KMS-11 (cell line): ENCODE results near the gene ALDH2.

Experiments
- H2AFZ ChIP-seq: fragments of 200-600 bp; sonication (generic); 2 replicates; pipeline ENCODE4 v1.6.1; 2016; ENCODE audit warnings: antibody characterized with exemption, mixed run types, low read depth
- H3K27ac ChIP-seq: fragments of 200-600 bp; sonication (generic); 2 replicates; pipeline ENCODE4 v1.6.1; 2016; ENCODE audit warnings: mild to moderate bottlenecking, mixed run types
- H3K27me3 ChIP-seq: fragments of 200-600 bp; sonication (generic); 2 replicates; pipeline ENCODE4 v1.6.1; 2017; ENCODE audit warnings: mild to moderate bottlenecking, low read depth, mixed run types, moderate library complexity; ENCODE audit not compliant: insufficient read depth
- H3K36me3 ChIP-seq: fragments of 200-600 bp; sonication (generic); 2 replicates; pipeline ENCODE4 v1.6.1; 2017; ENCODE audit warnings: mild to moderate bottlenecking, mixed run types; ENCODE audit not compliant: insufficient read depth
- H3K4me1 ChIP-seq: fragments of 200-600 bp; sonication (generic); 2 replicates; pipeline ENCODE4 v1.6.1; 2016; ENCODE audit warnings: mild to moderate bottlenecking, low read depth, mixed run types; ENCODE audit not compliant: poor library complexity, severe bottlenecking
- H3K4me2 ChIP-seq: fragments of 200-600 bp; sonication (generic); 2 replicates; pipeline ENCODE4 v1.7.0; 2016; ENCODE audit warnings: mild to moderate bottlenecking, mixed run types
- H3K4me3 ChIP-seq: fragments of 200-600 bp; sonication (generic); IDR thresholded peaks from 2 replicates; pipeline ENCODE4 v1.6.1; 2017; ENCODE audit warnings: low read depth, low read length, mixed read lengths; ENCODE audit not compliant: insufficient read depth
- H3K79me2 ChIP-seq: fragments of 200-600 bp; sonication (generic); 2 replicates; pipeline ENCODE4 v1.6.1; 2016; ENCODE audit warnings: low read depth, mixed run types; ENCODE audit not compliant: insufficient read depth
- H3K9ac ChIP-seq: fragments of 200-600 bp; sonication (generic); 2 replicates; pipeline ENCODE4 v1.6.1; 2016; ENCODE audit warnings: mild to moderate bottlenecking, mixed run types
- H4K20me1 ChIP-seq: fragments of 200-600 bp; sonication (generic); 2 replicates; pipeline ENCODE4 v1.6.1; 2016; ENCODE audit warnings: mild to moderate bottlenecking, mixed run types; ENCODE audit not compliant: insufficient read depth
- TF ChIP-seq, protein P1 (sequence below): fragments of 200-600 bp; sonication (generic); conservative IDR thresholded peaks from 2 replicates; pipeline ENCODE4 v1.6.1; 2017; ENCODE audit warnings: low read depth, mild to moderate bottlenecking, antibody characterized with exemption, low read length, moderate library complexity, mixed read lengths

The ALDH2 gene

GRCh38 chr12:111846016-111846415, 79.3 kb downstream of the ALDH2 start:
- H2AFZ ChIP-seq, result no peak overlapping the region
- no peak overlapping the region for H3K4me3 ChIP-seq
- H4K20me1 ChIP-seq, result no peaks in the 10 kb centered on the region
- no peak overlapping the region for H3K9ac ChIP-seq
- no peak overlapping the region for H3K27ac ChIP-seq
- peaks cover 53% of the 10 kb centered on the region for H3K79me2 ChIP-seq
- no peaks in the 10 kb centered on the region for H3K27me3 ChIP-seq
- H3K36me3 ChIP-seq, result no peaks in the 10 kb centered on the region
- H3K4me1 ChIP-seq, result peaks cover 8% of the 10 kb centered on the region
- H3K4me2 ChIP-seq, result no peak overlapping the region
- TF ChIP-seq, protein P1, sequence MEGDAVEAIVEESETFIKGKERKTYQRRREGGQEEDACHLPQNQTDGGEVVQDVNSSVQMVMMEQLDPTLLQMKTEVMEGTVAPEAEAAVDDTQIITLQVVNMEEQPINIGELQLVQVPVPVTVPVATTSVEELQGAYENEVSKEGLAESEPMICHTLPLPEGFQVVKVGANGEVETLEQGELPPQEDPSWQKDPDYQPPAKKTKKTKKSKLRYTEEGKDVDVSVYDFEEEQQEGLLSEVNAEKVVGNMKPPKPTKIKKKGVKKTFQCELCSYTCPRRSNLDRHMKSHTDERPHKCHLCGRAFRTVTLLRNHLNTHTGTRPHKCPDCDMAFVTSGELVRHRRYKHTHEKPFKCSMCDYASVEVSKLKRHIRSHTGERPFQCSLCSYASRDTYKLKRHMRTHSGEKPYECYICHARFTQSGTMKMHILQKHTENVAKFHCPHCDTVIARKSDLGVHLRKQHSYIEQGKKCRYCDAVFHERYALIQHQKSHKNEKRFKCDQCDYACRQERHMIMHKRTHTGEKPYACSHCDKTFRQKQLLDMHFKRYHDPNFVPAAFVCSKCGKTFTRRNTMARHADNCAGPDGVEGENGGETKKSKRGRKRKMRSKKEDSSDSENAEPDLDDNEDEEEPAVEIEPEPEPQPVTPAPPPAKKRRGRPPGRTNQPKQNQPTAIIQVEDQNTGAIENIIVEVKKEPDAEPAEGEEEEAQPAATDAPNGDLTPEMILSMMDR, result no peak

DNA sequence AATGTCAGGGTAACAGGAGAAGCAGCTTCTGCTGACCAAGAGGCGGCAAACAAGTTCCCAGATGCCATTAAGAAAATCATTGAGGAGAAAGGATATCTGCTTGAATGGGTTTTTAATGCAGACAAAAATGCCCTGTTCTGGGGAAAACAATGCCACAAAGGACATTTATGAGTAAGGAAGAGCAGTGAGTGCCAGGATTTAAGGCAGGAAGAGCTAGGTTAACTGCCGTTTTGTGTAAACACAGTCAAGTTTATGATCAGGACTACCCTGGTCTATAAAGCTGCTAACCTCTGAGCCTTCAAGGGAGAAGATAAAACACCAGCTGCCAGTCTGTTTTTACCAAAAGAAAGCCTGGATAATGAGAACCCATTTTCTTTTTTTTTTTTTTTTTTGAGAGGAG, 83.8 kb downstream of the ALDH2 start:
- TF ChIP-seq, protein P1, result no peak
- Histone ChIP-seq H3K27ac (no peak overlapping the region), H4K20me1 (no peaks in the 10 kb centered on the region), H3K9ac (no peak overlapping the region), H2AFZ (no peak overlapping the region), H3K4me2 (no peak overlapping the region), H3K4me1 (no peaks in the 10 kb centered on the region), H3K36me3 (no peaks in the 10 kb centered on the region), H3K4me3 (no peak overlapping the region), H3K79me2 (peaks cover 45% of the 10 kb centered on the region; the same call in 1 of the 2 replicates), H3K27me3 (no peaks in the 10 kb centered on the region)

DNA sequence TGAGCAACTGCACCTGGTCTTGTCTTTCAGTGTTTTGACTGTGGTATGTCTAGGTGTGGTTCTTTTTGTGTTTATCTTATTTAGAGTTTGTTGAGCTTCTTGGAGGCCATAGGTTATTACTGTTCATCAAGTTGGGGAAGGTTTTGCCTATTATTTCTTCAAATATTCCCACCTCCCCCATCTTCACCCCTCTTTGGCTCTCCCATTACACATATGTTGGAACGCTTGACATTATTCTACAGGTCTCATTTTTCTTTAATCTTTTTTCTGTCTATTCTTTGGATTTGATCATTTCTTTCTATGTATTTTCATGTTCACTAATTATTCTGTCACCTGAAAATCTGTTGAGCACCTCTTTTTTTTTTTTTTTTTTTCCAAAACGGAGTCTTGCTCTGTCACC, 91.5 kb downstream of the ALDH2 start:
- no peak overlapping the region for H3K9ac ChIP-seq
- H3K4me3 ChIP-seq, result no peak overlapping the region
- peaks cover 69% of the 10 kb centered on the region; the same call in 1 of the 2 replicates for H3K79me2 ChIP-seq
- H2AFZ ChIP-seq, result no peak overlapping the region
- no peaks in the 10 kb centered on the region for H3K4me1 ChIP-seq
- TF ChIP-seq, protein P1, result no peak
- H3K4me2 ChIP-seq, result no peak overlapping the region
- H3K27me3 ChIP-seq, result no peaks in the 10 kb centered on the region
- H4K20me1 ChIP-seq, result no peaks in the 10 kb centered on the region
- no peak overlapping the region for H3K27ac ChIP-seq
- no peaks in the 10 kb centered on the region for H3K36me3 ChIP-seq

- H3K4me1 ChIP-seq, result no peaks in the 10 kb centered on the region
Observed at GRCh38 chr12:111858778-111859177, 92.0 kb downstream of the ALDH2 start.

More at GRCh38 chr12:111858778-111859177, 92.0 kb downstream of the ALDH2 start:
- Histone ChIP-seq H2AFZ (no peak overlapping the region), H3K4me3 (no peak overlapping the region), H3K4me2 (no peak overlapping the region), H3K79me2 (peaks cover 63% of the 10 kb centered on the region; the same call in 1 of the 2 replicates), H3K9ac (no peak overlapping the region), H3K36me3 (no peaks in the 10 kb centered on the region), H4K20me1 (no peaks in the 10 kb centered on the region), H3K27me3 (no peaks in the 10 kb centered on the region), H3K27ac (no peak overlapping the region)
- TF ChIP-seq, protein P1, result no peak
